ENCODE measurements around the gene HOATZ. TPM values are rescaled to one million over a fixed set of nuclear protein-coding genes. Genes with fewer than 3 reads are reported as not detected.

Gene HOATZ
- total RNA-seq, 1 donor from 2014 or later: not detected

GRCh38 chr11:111559800-111560464 is 45.4 kb downstream of the HOATZ start:
- H3K36me3 ChIP-seq: peaks cover 0 to 27% of the 10 kb centered on the region in 2 donors
- TF ChIP-seq CTCF (IDR thresholded peaks at IDR 0.05): no peak
- no peak overlapping the region for H3K27ac ChIP-seq
- intact Hi-C loops (cut with DNase I): no loop called here
- H3K27me3 ChIP-seq: no peaks in the 10 kb centered on the region
- H3K9me3 ChIP-seq: no peaks in the 10 kb centered on the region
- no peak overlapping the region for H3K4me3 ChIP-seq
- DNase-seq (ENCODE audit: low spot score in 2 of 2): no peak
- H3K4me1 ChIP-seq: peaks cover 0 to 6% of the 10 kb centered on the region in 2 donors

GRCh38 chr11:111560800-111561199 is 46.2 kb downstream of the HOATZ start:
- no peak for TF ChIP-seq CTCF (IDR thresholded peaks at IDR 0.05)
- H3K4me1 ChIP-seq: peaks cover 0 to 6% of the 10 kb centered on the region in 2 donors
- intact Hi-C loops (cut with DNase I): no loop called here
- no peak overlapping the region for H3K4me3 ChIP-seq
- H3K27me3 ChIP-seq: no peaks in the 10 kb centered on the region
- no peak overlapping the region for H3K27ac ChIP-seq
- DNase-seq (ENCODE audit: low spot score in 2 of 2): no peak
- peaks cover 0 to 23% of the 10 kb centered on the region in 2 donors for H3K36me3 ChIP-seq
- H3K9me3 ChIP-seq: no peaks in the 10 kb centered on the region

GRCh38 chr11:111561306-111561705 is 46.7 kb downstream of the HOATZ start:
- intact Hi-C loops (cut with DNase I): no loop called here
- TF ChIP-seq CTCF (IDR thresholded peaks at IDR 0.05): no peak
- H3K27ac ChIP-seq: no peak overlapping the region
- peaks cover 0 to 18% of the 10 kb centered on the region in 2 donors for H3K36me3 ChIP-seq
- no peak for DNase-seq (ENCODE audit: low spot score in 2 of 2)
- H3K4me3 ChIP-seq: no peak overlapping the region
- no peaks in the 10 kb centered on the region for H3K9me3 ChIP-seq
- peaks cover 0 to 6% of the 10 kb centered on the region in 2 donors for H3K4me1 ChIP-seq
- H3K27me3 ChIP-seq: no peaks in the 10 kb centered on the region

- Histone ChIP-seq H3K36me3 (peaks cover 0 to 15% of the 10 kb centered on the region in 2 donors), H3K27ac (no peak overlapping the region), H3K9me3 (no peaks in the 10 kb centered on the region), H3K4me1 (peaks cover 0 to 6% of the 10 kb centered on the region in 2 donors), H3K4me3 (no peak overlapping the region), H3K27me3 (no peaks in the 10 kb centered on the region)
- TF ChIP-seq CTCF (IDR thresholded peaks at IDR 0.05): no peak
- DNase-seq (ENCODE audit: low spot score in 2 of 2): no peak
- intact Hi-C loops (cut with DNase I): no loop called here
Measured at GRCh38 chr11:111561791-111562325, 47.3 kb downstream of the HOATZ start.

- intact Hi-C loops (cut with DNase I): no loop called here
Measured at GRCh38 chr11:111562692-111563389, 48.3 kb downstream of the HOATZ start.

More at GRCh38 chr11:111562692-111563389, 48.3 kb downstream of the HOATZ start:
- H3K27ac ChIP-seq: no peak overlapping the region
- TF ChIP-seq CTCF (IDR thresholded peaks at IDR 0.05): no peak
- no peak for DNase-seq (ENCODE audit: low spot score in 2 of 2)
- peaks cover 0 to 15% of the 10 kb centered on the region in 2 donors for H3K36me3 ChIP-seq
- H3K4me1 ChIP-seq: peaks cover 0 to 3% of the 10 kb centered on the region in 2 donors
- H3K4me3 ChIP-seq: no peak overlapping the region
- no peaks in the 10 kb centered on the region for H3K27me3 ChIP-seq
- no peaks in the 10 kb centered on the region for H3K9me3 ChIP-seq
